A673 (cell line): ENCODE results near the gene PRKD3.

Experiments used
- CTCF ChIP-seq: fragments of 300-800, 200-600 bp; sonication (generic); conservative IDR thresholded peaks from 2 replicates; pipeline ENCODE4 v1.5.1; 2017; ENCODE audit warnings: low read depth, mild to moderate bottlenecking, antibody characterized with exemption, low read length, moderate library complexity, mixed read lengths
- EZH2 ChIP-seq: fragments of 200-600 bp; sonication (generic); IDR thresholded peaks from 2 replicates; pipeline ENCODE4 v1.6.1; 2017; ENCODE audit warnings: borderline replicate concordance, low read depth, mild to moderate bottlenecking, mixed read lengths, antibody characterized with exemption, low read length; ENCODE audit not compliant: poor library complexity, severe bottlenecking

- TF ChIP-seq CTCF (no peak), EZH2 (no peak)
These were observed 14.3 kb upstream of the PRKD3 start for GRCh38 chr2:37338933-37339332.
